Activated gamma-delta T cell treated with Interleukin-2 at 50 U/mL for 16 hours (primary cell): ENCODE data around the gene KIAA1210.
"Not testable (repeated sequence)": the region's sequence is repeated elsewhere in the genome, so short reads cannot be mapped to it uniquely, and the experiment has no call there.

Source experiments
- DNase-seq: peaks from one replicate; pipeline ENCODE4 v3.0.0-alpha.2; 2020

Gene KIAA1210

GRCh38 chrX:119030990-119031389, 96.6 kb downstream of the KIAA1210 start:
- DNase-seq: no peak

DNA sequence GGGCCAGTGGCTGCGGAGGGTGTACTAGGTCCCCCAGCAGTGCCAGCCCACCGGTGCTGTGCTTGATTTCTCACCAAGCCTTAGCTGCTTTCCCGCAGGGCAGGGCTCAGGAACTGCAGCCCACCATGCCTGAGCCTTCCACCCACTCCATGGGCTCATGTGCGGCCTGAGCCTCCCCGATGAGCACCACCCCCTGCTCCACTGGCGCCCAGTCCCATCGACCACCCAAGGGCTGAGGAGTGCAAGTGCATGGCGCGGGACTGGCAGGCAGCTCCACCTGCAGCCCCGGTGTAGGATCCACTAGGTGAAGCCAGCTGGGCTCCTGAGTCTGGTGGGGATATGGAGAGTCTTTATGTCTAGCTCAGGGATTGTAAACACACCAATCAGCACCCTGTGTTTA, 98.0 kb downstream of the KIAA1210 start:
- DNase-seq: not testable (repeated sequence)

DNA sequence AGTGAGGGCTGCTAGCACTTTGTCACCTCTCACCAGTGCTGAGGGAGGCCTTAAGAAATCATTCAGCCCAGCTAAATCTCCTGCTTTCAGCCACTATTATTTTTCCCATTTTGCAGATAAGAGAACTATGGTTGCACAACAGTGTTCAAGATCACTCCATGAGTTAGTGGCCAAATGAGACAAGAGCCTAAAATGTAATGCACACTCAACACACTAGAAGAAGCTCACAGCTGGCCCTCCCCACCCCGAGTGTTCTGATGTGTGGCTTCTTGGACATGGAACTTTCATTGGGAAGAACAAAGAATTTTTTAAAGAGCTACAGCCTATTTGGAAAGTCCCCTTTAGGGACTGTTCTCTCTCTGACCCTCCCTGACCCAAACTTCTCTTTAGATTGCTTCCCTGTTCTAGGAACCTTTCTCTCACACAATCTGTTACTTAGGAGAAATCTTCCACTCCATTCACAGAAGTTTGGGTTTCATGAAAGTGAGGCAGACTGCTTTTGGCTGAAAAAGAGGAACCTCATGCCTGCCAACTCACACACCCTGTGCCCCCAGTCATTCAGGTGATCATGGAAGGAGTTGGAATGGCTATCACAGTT, 98.8 kb downstream of the KIAA1210 start:
- DNase-seq: no peak
